RWPE2 (cell line): ENCODE results near the gene SDK2.

ENCODE experiments used
- ATAC-seq: fragments of 200-7000 bp; cut with Tn5 transposase; 3 replicates; pipeline ENCODE4 v1.9.1; 2021; ENCODE audit warnings: low read depth
- DNase-seq: peaks from one replicate; pipeline ENCODE4 v3.0.0-alpha.2; 2020; ENCODE audit warnings: low spot score
- H3K27ac ChIP-seq: fragments of 450-650 bp; 2 replicates; pipeline ENCODE4 v1.5.1; 2017; ENCODE audit warnings: mild to moderate bottlenecking; ENCODE audit not compliant: poor library complexity, severe bottlenecking
- H3K27me3 ChIP-seq: fragments of 250-450 bp; sonication (Bioruptor Pico); 2 replicates; pipeline ENCODE4 v1.5.1; 2021; ENCODE audit warnings: mild to moderate bottlenecking, moderate library complexity; ENCODE audit not compliant: insufficient read depth, poor library complexity, severe bottlenecking
- H3K36me3 ChIP-seq: fragments of 250-450 bp; sonication (Bioruptor Pico); 2 replicates; pipeline ENCODE4 v1.5.1; 2020; ENCODE audit warnings: low read depth, mild to moderate bottlenecking, moderate library complexity
- H3K4me1 ChIP-seq: fragments of 250-450 bp; sonication (Bioruptor Pico); 2 replicates; pipeline ENCODE4 v1.5.1; 2021; ENCODE audit warnings: mild to moderate bottlenecking, moderate library complexity; ENCODE audit not compliant: insufficient read depth, poor library complexity, severe bottlenecking
- H3K4me3 ChIP-seq: fragments of 250-450 bp; sonication (Bioruptor Pico); 2 replicates; pipeline ENCODE4 v1.5.1; 2021; ENCODE audit warnings: mild to moderate bottlenecking, moderate library complexity; ENCODE audit not compliant: severe bottlenecking
- H3K9me3 ChIP-seq: fragments of 250-450 bp; sonication (Bioruptor Pico); 2 replicates; pipeline ENCODE4 v1.5.1; 2021; ENCODE audit warnings: mild to moderate bottlenecking, moderate library complexity; ENCODE audit not compliant: severe bottlenecking
- TF ChIP-seq, protein P1 (sequence below): fragments of 450-650 bp; IDR thresholded peaks from one replicate; pipeline ENCODE4 v1.5.1; 2017; ENCODE audit warnings: mild to moderate bottlenecking, moderate library complexity; ENCODE audit not compliant: poor library complexity, severe bottlenecking

The SDK2 gene

DNA sequence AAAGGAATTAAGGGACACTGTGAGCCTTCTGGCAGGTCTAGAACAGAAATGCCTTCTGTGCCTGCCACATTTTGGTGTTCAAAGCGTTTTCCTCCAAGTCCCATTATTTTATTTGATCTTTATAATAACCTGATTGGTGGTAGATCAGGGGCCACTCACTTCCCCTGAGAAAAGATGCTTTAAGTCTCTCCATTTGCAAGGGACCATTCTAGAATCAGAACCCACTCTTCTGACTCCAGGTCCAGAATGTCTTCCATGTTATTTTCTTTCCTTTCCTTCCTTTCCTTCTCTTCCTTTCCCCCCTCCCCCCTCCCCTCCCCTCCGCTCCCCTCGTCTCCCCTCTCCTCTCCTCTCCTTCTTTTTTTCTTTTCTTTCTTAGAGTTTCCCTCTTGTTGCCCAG is 313.2 kb downstream of the SDK2 start:
- H3K4me1 ChIP-seq: peaks cover 15% of the 10 kb centered on the region
- H3K27me3 ChIP-seq: no peaks in the 10 kb centered on the region
- H3K36me3 ChIP-seq: no peaks in the 10 kb centered on the region
- ATAC-seq: no peak
- DNase-seq: no peak
- no peak overlapping the region for H3K27ac ChIP-seq
- H3K9me3 ChIP-seq: no peaks in the 10 kb centered on the region
- H3K4me3 ChIP-seq: no peak overlapping the region
- TF ChIP-seq, protein P1, sequence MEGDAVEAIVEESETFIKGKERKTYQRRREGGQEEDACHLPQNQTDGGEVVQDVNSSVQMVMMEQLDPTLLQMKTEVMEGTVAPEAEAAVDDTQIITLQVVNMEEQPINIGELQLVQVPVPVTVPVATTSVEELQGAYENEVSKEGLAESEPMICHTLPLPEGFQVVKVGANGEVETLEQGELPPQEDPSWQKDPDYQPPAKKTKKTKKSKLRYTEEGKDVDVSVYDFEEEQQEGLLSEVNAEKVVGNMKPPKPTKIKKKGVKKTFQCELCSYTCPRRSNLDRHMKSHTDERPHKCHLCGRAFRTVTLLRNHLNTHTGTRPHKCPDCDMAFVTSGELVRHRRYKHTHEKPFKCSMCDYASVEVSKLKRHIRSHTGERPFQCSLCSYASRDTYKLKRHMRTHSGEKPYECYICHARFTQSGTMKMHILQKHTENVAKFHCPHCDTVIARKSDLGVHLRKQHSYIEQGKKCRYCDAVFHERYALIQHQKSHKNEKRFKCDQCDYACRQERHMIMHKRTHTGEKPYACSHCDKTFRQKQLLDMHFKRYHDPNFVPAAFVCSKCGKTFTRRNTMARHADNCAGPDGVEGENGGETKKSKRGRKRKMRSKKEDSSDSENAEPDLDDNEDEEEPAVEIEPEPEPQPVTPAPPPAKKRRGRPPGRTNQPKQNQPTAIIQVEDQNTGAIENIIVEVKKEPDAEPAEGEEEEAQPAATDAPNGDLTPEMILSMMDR: no peak

DNA sequence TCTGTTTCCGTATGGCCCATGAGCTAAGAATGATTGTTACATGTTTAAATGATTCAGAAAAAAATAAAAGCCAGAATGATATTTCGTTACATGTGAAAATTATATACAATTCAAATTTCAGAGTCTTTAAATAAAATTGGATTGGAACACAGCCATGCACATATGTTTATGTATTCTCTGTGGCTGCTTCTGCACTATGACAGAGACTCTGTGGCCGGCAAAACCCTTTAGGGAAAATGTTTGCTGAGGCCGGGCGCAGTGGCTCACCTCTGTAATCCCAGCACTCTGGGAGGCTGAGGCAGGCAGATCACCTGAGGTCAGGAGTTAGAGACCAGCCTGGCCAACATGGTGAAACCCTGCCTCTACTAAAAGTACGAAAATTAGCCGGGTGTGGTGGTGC is 316.6 kb downstream of the SDK2 start:
- H3K9me3 ChIP-seq: no peaks in the 10 kb centered on the region
- DNase-seq: no peak
- no peaks in the 10 kb centered on the region for H3K27me3 ChIP-seq
- no peak overlapping the region for H3K27ac ChIP-seq
- peaks cover 9% of the 10 kb centered on the region for H3K4me1 ChIP-seq
- H3K4me3 ChIP-seq: no peak overlapping the region
- no peak for ATAC-seq
- no peaks in the 10 kb centered on the region for H3K36me3 ChIP-seq
- TF ChIP-seq, protein P1: no peak

DNA sequence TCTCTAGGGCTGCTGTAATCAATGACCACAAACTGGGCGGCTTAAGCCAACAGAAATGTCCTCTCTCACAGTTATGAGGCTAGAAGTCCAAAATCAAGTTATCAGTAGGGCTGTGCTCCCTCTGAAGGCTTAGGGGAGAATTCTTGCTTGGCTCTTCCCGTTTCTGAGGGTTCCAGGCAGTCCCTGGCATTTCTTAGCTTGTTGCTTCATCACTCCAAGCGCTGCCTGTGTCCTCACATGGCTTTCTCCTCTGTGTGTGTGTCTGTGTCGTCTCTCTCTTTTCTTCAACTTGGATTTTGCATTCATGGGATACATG is 318.8 kb downstream of the SDK2 start:
- TF ChIP-seq, protein P1: no peak
- Histone ChIP-seq H3K4me1 (peaks cover 9% of the 10 kb centered on the region), H3K9me3 (no peaks in the 10 kb centered on the region), H3K27me3 (no peaks in the 10 kb centered on the region), H3K27ac (no peak overlapping the region), H3K36me3 (no peaks in the 10 kb centered on the region), H3K4me3 (no peak overlapping the region)
- ATAC-seq (no peak), DNase-seq (no peak)

DNA sequence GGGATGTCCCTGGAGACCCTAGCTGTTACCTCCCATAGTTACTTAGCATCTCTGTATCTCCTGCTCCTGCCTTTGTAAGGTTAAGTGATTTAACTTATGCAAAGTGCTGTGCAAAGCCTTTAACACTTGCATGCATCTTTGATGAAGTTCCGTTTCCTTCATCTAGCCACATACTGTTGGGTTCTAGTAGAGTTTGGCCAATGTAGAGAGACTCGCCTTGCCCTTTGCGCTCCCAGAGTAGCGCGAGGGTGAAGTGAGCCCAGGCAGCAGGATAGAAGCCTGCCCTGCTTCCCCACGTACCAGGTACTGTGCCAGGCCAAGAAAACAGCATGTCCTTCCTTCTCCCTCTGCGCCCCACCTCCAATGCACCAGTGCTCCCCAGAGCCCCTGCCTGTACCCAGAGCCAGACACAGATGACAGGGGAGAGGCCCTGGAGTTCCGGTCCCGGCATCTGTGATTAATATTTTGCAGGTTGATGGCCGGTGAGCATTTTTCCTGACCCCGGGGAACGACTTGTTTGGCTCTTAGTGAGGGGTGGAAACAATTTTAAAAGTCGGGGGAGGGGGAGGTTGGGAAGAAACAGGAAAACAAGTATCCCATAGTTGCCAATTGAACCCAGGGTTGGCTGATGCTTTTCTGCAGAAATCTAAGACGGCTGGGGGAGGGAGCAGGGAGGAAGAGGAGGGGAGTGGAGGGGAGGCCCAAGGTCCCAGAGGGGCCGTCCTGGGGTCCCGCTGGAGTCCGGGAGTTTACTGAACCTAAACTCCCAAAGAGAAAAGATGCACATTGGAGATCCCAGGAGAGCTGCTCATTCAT is 319.3 kb downstream of the SDK2 start:
- ATAC-seq: no peak; the same call in 2 of the 3 replicates
- Histone ChIP-seq H3K27me3 (no peaks in the 10 kb centered on the region), H3K4me1 (peaks cover 9% of the 10 kb centered on the region), H3K36me3 (no peaks in the 10 kb centered on the region), H3K27ac (no peak overlapping the region), H3K4me3 (no peak overlapping the region), H3K9me3 (no peaks in the 10 kb centered on the region)
- TF ChIP-seq, protein P1: no peak
- no peak for DNase-seq

DNA sequence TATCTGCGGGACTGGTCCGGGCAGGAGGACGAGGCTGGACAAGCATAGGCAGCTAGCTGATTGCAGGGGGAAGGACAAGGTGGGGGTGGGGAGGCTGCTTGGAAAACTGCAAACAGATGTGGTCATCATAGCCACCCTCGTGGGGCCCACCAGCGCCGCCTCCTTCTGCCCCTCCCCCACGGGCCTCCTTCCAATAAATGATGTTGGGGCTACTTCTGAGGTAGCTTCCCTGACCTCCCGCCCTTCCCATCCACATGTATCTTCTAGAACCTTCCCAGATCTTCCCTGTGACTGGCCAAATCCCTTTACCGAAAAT is 320.1 kb downstream of the SDK2 start:
- TF ChIP-seq, protein P1: no peak
- Histone ChIP-seq H3K36me3 (no peaks in the 10 kb centered on the region), H3K4me1 (peaks cover 9% of the 10 kb centered on the region), H3K9me3 (no peaks in the 10 kb centered on the region), H3K27me3 (no peaks in the 10 kb centered on the region), H3K4me3 (no peak overlapping the region), H3K27ac (no peak overlapping the region)
- ATAC-seq (peak; percentile 73), DNase-seq (no peak)
